ENCODE data around the gene RCE1. TPM values are rescaled to one million over a fixed set of nuclear protein-coding genes. Genes with fewer than 3 reads are reported as not detected.

RCE1 gene
- total RNA-seq, 1 experiment from 2014 or later = 33.1 TPM

- Histone ChIP-seq H3K4me1 (ENCODE audit: insufficient read depth, low read length, poor library complexity, severe bottlenecking) (peaks cover 33% of the 10 kb centered on the region), H3K9me3 (ENCODE audit: low read depth, low read length, poor library complexity, severe bottlenecking) (no peaks in the 10 kb centered on the region), H3K4me3 (ENCODE audit: low read depth, low read length, poor library complexity, severe bottlenecking) (peak overlapping the region; percentile 25), H3K36me3 (ENCODE audit: insufficient read depth, low read length, poor library complexity, severe bottlenecking) (no peaks in the 10 kb centered on the region), H3K27me3 (replicated peaks; ENCODE audit: insufficient read depth, low read depth, low read length, poor library complexity) (no peaks in the 10 kb centered on the region), H3K27ac (ENCODE audit: low read depth, low read length, poor library complexity, severe bottlenecking) (no peak overlapping the region)
- peak; percentile 80 for DNase-seq (ENCODE audit: low spot score)
- no peak for TF ChIP-seq EZH2 (IDR thresholded peaks at IDR 0.05; ENCODE audit: borderline replicate concordance, low read depth, low read length, poor library complexity, severe bottlenecking)
- peak; percentile 95 for TF ChIP-seq CTCF (conservative IDR thresholded peaks at IDR 0.05; ENCODE audit: low read depth, low read length)
- intact Hi-C loops (cut with micrococcal nuclease; ENCODE audit: unreplicated experiment) = loop anchor here (1.0 kb wide), 1 partner anchor 189 kb away; no protein-coding TSS in a partner anchor
- no TSS peak for BruUV-seq (replicated peaks)
- POLR2A ChIA-PET (ENCODE audit: low non-redundant PET) = no interaction called here
- CTCF ChIA-PET = interaction anchor here (0.5 to 0.9 kb wide), 6 partner anchors 12 to 448 kb away, joined by 3 to 8 read pairs (median 3); no protein-coding TSS in a partner anchor
These were observed 40.0 kb downstream of the RCE1 start for GRCh38 chr11:66883016-66883965.

- peaks cover 33% of the 10 kb centered on the region for H3K4me1 ChIP-seq (ENCODE audit: insufficient read depth, low read length, poor library complexity, severe bottlenecking)
- no peak overlapping the region for H3K27ac ChIP-seq (ENCODE audit: low read depth, low read length, poor library complexity, severe bottlenecking)
- BruUV-seq (replicated peaks) = no TSS peak
- ChIA-PET POLR2A (ENCODE audit: low non-redundant PET) (no interaction called here), CTCF (interaction anchor here (0.6 to 0.9 kb wide), 2 partner anchors 13 to 236 kb away, joined by 3 read pairs; no protein-coding TSS in a partner anchor)
- H3K36me3 ChIP-seq (ENCODE audit: insufficient read depth, low read length, poor library complexity, severe bottlenecking) = no peaks in the 10 kb centered on the region
- H3K9me3 ChIP-seq (ENCODE audit: low read depth, low read length, poor library complexity, severe bottlenecking) = no peaks in the 10 kb centered on the region
- intact Hi-C loops (cut with micrococcal nuclease; ENCODE audit: unreplicated experiment) = no loop called here
- no peak for TF ChIP-seq EZH2 (IDR thresholded peaks at IDR 0.05; ENCODE audit: borderline replicate concordance, low read depth, low read length, poor library complexity, severe bottlenecking)
- no peaks in the 10 kb centered on the region for H3K27me3 ChIP-seq (replicated peaks; ENCODE audit: insufficient read depth, low read depth, low read length, poor library complexity)
- no peak overlapping the region for H3K4me3 ChIP-seq (ENCODE audit: low read depth, low read length, poor library complexity, severe bottlenecking)
- no peak for DNase-seq (ENCODE audit: low spot score)
These were observed 41.2 kb downstream of the RCE1 start for GRCh38 chr11:66884443-66884842.

GRCh38 chr11:66885469-66885868, 42.2 kb downstream of the RCE1 start:
- Histone ChIP-seq H3K9me3 (ENCODE audit: low read depth, low read length, poor library complexity, severe bottlenecking) (no peaks in the 10 kb centered on the region), H3K27ac (ENCODE audit: low read depth, low read length, poor library complexity, severe bottlenecking) (no peak overlapping the region), H3K4me1 (ENCODE audit: insufficient read depth, low read length, poor library complexity, severe bottlenecking) (peaks cover 29% of the 10 kb centered on the region), H3K27me3 (replicated peaks; ENCODE audit: insufficient read depth, low read depth, low read length, poor library complexity) (no peaks in the 10 kb centered on the region), H3K36me3 (ENCODE audit: insufficient read depth, low read length, poor library complexity, severe bottlenecking) (no peaks in the 10 kb centered on the region), H3K4me3 (ENCODE audit: low read depth, low read length, poor library complexity, severe bottlenecking) (no peak overlapping the region)
- DNase-seq (ENCODE audit: low spot score) = no peak
- TF ChIP-seq CTCF (conservative IDR thresholded peaks at IDR 0.05; ENCODE audit: low read depth, low read length) (no peak), EZH2 (IDR thresholded peaks at IDR 0.05; ENCODE audit: borderline replicate concordance, low read depth, low read length, poor library complexity, severe bottlenecking) (no peak)
- CTCF ChIA-PET = interaction anchor here (0.9 kb wide), 1 partner anchor 9 kb away, joined by 4 read pairs; no protein-coding TSS in a partner anchor
- BruUV-seq (replicated peaks) = no TSS peak
- POLR2A ChIA-PET (ENCODE audit: low non-redundant PET) = no interaction called here
- intact Hi-C loops (cut with micrococcal nuclease; ENCODE audit: unreplicated experiment) = no loop called here

Data from A673 (cell line).